Mesenchymal stem cell (in vitro differentiated cells and primary cell): ENCODE results near the gene MGAT5B.

Source experiments
- DNase-seq: peaks from one replicate; pipeline ENCODE4 v3.0.0-alpha.2; 2013
- H2AFZ ChIP-seq: one replicate; pipeline ENCODE4 v1.6.1; 2013; ENCODE audit warnings: low read depth, mild to moderate bottlenecking, control low read depth, inconsistent platforms, low read length, moderate library complexity
- H2AK5ac ChIP-seq: 2 replicates; pipeline ENCODE4 v1.6.1; 2013; ENCODE audit warnings: low read length, moderate library complexity, mild to moderate bottlenecking, inconsistent platforms; ENCODE audit not compliant: severe bottlenecking
- H2BK120ac ChIP-seq: one replicate; pipeline ENCODE4 v1.6.1; 2013; ENCODE audit warnings: low read depth, mild to moderate bottlenecking, inconsistent platforms, low read length, moderate library complexity
- H2BK12ac ChIP-seq, 2 experiments: one replicate each; pipeline ENCODE4 v1.6.1; 2013; ENCODE audit warnings: inconsistent platforms in 2 of 2, low read length in 2 of 2, mild to moderate bottlenecking in 2 of 2, moderate library complexity in 2 of 2, control low read depth in 1 of 2
- H2BK15ac ChIP-seq: one replicate; pipeline ENCODE4 v1.6.1; 2013; ENCODE audit warnings: mild to moderate bottlenecking, low read depth, inconsistent platforms; ENCODE audit not compliant: poor library complexity, severe bottlenecking
- H2BK5ac ChIP-seq: 2 replicates; pipeline ENCODE4 v1.6.1; 2013; ENCODE audit warnings: low read depth, mild to moderate bottlenecking, low read length, control low read depth, inconsistent platforms; ENCODE audit not compliant: poor library complexity, severe bottlenecking
- H3K14ac ChIP-seq, 2 experiments: one replicate each; pipeline ENCODE4 v1.6.1; 2013; ENCODE audit warnings: inconsistent platforms in 2 of 2, low read length in 2 of 2, control low read depth in 1 of 2, mild to moderate bottlenecking in 1 of 2, moderate library complexity in 1 of 2
- H3K18ac ChIP-seq, 2 experiments: one replicate each; pipeline ENCODE4 v1.6.1; 2013; ENCODE audit warnings: inconsistent platforms in 2 of 2, low read length in 2 of 2, control low read depth in 1 of 2, low read depth in 1 of 2, mild to moderate bottlenecking in 1 of 2
- H3K23ac ChIP-seq, 2 experiments: one replicate each; pipeline ENCODE4 v1.6.1; 2013; ENCODE audit warnings: inconsistent platforms in 2 of 2, low read length in 2 of 2, mild to moderate bottlenecking in 2 of 2, moderate library complexity in 2 of 2, control low read depth in 1 of 2
- H3K27ac ChIP-seq: 2 replicates; pipeline ENCODE4 v1.5.1; 2013; ENCODE audit warnings: mild to moderate bottlenecking, moderate library complexity, low read length, control low read depth, inconsistent platforms; ENCODE audit not compliant: poor library complexity, severe bottlenecking
- H3K27me3 ChIP-seq, 2 experiments: 2 replicates each; pipeline versions ENCODE4 v1.6.1 to v1.7.0; 2013; ENCODE audit warnings: low read length in 2 of 2, mild to moderate bottlenecking in 2 of 2, moderate library complexity in 2 of 2, control low read depth in 1 of 2, inconsistent platforms in 1 of 2; ENCODE audit not compliant: control insufficient read depth in 1 of 2, insufficient read depth in 1 of 2
- H3K36me3 ChIP-seq, 2 experiments: 2 replicates each; pipeline versions ENCODE4 v1.6.1 to v1.7.0; 2013; ENCODE audit warnings: low read length in 2 of 2, control low read depth in 1 of 2, inconsistent platforms in 1 of 2, low read depth in 1 of 2, mild to moderate bottlenecking in 1 of 2; ENCODE audit not compliant: insufficient read depth in 2 of 2, control insufficient read depth in 1 of 2
- H3K4ac ChIP-seq, 2 experiments: one replicate each; pipeline ENCODE4 v1.6.1; 2013; ENCODE audit warnings: inconsistent platforms in 2 of 2, low read length in 2 of 2, mild to moderate bottlenecking in 2 of 2, moderate library complexity in 2 of 2, control low read depth in 1 of 2, low read depth in 1 of 2
- H3K4me1 ChIP-seq: 2 replicates; pipeline ENCODE4 v1.6.1; 2013; ENCODE audit warnings: low read depth, low read length, control low read depth; ENCODE audit not compliant: control insufficient read depth, insufficient read depth
- H3K4me2 ChIP-seq: 2 replicates; pipeline ENCODE4 v1.6.1; 2013; ENCODE audit warnings: low read length, mild to moderate bottlenecking, inconsistent platforms; ENCODE audit not compliant: poor library complexity, severe bottlenecking
- H3K4me3 ChIP-seq, 2 experiments: 2 replicates each; pipeline versions ENCODE4 v1.5.1 to v1.7.0; 2013; ENCODE audit warnings: low read length in 2 of 2, mild to moderate bottlenecking in 2 of 2, control low read depth in 1 of 2, low read depth in 1 of 2; ENCODE audit not compliant: insufficient read depth in 1 of 2
- H3K79me1 ChIP-seq: replicated peaks from 2 replicates; pipeline ENCODE4 v1.6.1; 2013; ENCODE audit warnings: mild to moderate bottlenecking, control low read depth, low read length, inconsistent platforms; ENCODE audit not compliant: poor library complexity, severe bottlenecking
- H3K9ac ChIP-seq: 2 replicates; pipeline ENCODE4 v1.7.0; 2013; ENCODE audit warnings: mild to moderate bottlenecking, low read length, moderate library complexity
- H3K9me3 ChIP-seq: 2 replicates; pipeline ENCODE4 v1.7.0; 2013; ENCODE audit warnings: mild to moderate bottlenecking, low read length; ENCODE audit not compliant: control insufficient read depth
- H4K8ac ChIP-seq: one replicate; pipeline ENCODE4 v1.6.1; 2013; ENCODE audit warnings: inconsistent platforms, mild to moderate bottlenecking, low read length, moderate library complexity
- H4K91ac ChIP-seq: one replicate; pipeline ENCODE4 v1.6.1; 2013; ENCODE audit warnings: mild to moderate bottlenecking, low read length, inconsistent platforms
- WGBS: methylation state at CpG from one replicate; pipeline ENCODE4 v1.1.7; 2013; ENCODE audit warnings: mixed read lengths; 5-methylcytosine and 5-hydroxymethylcytosine counted together

Gene MGAT5B

DNA sequence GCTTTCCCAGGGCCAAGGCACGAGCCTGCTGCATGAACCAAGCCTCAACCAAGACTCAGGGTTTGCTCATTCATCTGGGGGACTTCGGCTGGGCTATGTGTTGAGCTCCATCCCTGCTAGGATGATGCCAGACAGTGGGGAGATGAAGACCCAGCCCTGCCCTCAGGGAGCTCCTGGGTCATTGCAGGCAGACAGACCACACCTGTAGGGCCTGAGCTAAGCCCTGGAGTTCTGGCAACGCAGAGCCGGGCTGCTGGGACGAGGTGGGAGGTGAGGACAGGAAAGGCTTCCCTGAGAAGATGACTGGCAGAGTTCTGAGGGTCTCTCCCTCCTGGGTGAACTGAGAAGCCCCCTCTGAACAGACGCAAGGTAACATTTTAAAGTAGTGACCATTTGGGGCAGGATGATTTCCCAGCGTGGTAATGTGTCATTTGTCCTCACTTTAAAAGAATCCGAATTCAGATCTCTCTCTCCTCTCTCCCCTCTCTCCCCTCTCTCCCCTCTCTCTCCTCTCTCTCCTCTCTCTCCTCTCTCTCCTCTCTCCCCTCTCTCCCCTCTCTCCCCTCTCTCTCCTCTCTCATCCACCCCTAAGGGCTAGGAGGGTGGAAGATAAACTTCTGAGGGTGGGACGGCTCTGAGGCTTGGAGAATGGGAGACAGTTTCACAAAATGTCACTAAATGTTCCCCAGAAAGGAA lies 98.4 kb downstream of the MGAT5B start:
- Histone ChIP-seq H3K27ac (no peak overlapping the region), H2BK5ac (no peak overlapping the region), H2BK12ac (no peak overlapping the region), H3K14ac (no peak overlapping the region), H3K36me3 (no peaks in the 10 kb centered on the region), H3K9ac (no peak overlapping the region), H4K8ac (no peak overlapping the region), H3K4me3 (no peak overlapping the region), H4K91ac (no peak overlapping the region), H3K27me3 (peaks cover 65 to 79% of the 10 kb centered on the region in 2 experiments), H2AK5ac (no peak overlapping the region), H2BK120ac (no peak overlapping the region), H3K4me1 (peaks cover 13% of the 10 kb centered on the region), H3K9me3 (no peaks in the 10 kb centered on the region), H3K4me2 (no peak overlapping the region), H2AFZ (no peak overlapping the region), H3K23ac (no peak overlapping the region), H3K4ac (no peak overlapping the region), H3K79me1 (no peaks in the 10 kb centered on the region), H2BK15ac (no peak overlapping the region), H3K18ac (no peak overlapping the region)
- WGBS = 65% methylated on average over 8 of the region's 9 CpGs
- DNase-seq = no peak

DNA sequence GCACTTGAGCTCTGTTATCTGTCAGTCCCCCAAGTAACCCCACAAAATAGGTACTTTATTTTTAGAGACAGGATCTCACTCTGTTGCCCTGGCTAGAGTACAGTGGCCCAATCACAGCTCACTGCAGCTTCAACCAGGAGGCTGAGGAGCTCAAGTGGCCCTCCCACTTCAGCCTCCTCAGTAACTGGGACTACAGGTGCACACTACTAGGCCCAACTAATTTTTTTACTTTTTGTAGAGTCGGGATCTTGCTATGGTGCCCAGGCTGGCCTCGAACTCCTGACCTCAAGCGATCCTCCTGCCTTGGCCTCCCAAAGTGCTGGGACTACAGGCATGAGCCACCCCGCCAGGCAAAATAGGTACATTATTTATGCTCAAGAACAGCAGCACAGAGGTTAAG lies 99.6 kb downstream of the MGAT5B start:
- H4K8ac ChIP-seq = no peak overlapping the region
- H3K4ac ChIP-seq = no peak overlapping the region
- no peak overlapping the region for H3K18ac ChIP-seq
- no peak overlapping the region for H3K23ac ChIP-seq
- peaks cover 76 to 84% of the 10 kb centered on the region in 2 experiments for H3K27me3 ChIP-seq
- H2BK15ac ChIP-seq = no peak overlapping the region
- H2BK12ac ChIP-seq = no peak overlapping the region
- H3K4me2 ChIP-seq = no peak overlapping the region
- WGBS = 97% methylated on average over 4 of the region's 4 CpGs
- no peak for DNase-seq
- no peak overlapping the region for H2AK5ac ChIP-seq
- H2BK5ac ChIP-seq = no peak overlapping the region
- H3K14ac ChIP-seq = no peak overlapping the region
- H3K27ac ChIP-seq = no peak overlapping the region
- H3K9ac ChIP-seq = no peak overlapping the region
- H3K36me3 ChIP-seq = no peaks in the 10 kb centered on the region
- H2BK120ac ChIP-seq = no peak overlapping the region
- no peaks in the 10 kb centered on the region for H3K9me3 ChIP-seq
- H2AFZ ChIP-seq = no peak overlapping the region
- H3K4me3 ChIP-seq = no peak overlapping the region
- peaks cover 13% of the 10 kb centered on the region for H3K4me1 ChIP-seq
- no peaks in the 10 kb centered on the region for H3K79me1 ChIP-seq
- H4K91ac ChIP-seq = no peak overlapping the region

DNA sequence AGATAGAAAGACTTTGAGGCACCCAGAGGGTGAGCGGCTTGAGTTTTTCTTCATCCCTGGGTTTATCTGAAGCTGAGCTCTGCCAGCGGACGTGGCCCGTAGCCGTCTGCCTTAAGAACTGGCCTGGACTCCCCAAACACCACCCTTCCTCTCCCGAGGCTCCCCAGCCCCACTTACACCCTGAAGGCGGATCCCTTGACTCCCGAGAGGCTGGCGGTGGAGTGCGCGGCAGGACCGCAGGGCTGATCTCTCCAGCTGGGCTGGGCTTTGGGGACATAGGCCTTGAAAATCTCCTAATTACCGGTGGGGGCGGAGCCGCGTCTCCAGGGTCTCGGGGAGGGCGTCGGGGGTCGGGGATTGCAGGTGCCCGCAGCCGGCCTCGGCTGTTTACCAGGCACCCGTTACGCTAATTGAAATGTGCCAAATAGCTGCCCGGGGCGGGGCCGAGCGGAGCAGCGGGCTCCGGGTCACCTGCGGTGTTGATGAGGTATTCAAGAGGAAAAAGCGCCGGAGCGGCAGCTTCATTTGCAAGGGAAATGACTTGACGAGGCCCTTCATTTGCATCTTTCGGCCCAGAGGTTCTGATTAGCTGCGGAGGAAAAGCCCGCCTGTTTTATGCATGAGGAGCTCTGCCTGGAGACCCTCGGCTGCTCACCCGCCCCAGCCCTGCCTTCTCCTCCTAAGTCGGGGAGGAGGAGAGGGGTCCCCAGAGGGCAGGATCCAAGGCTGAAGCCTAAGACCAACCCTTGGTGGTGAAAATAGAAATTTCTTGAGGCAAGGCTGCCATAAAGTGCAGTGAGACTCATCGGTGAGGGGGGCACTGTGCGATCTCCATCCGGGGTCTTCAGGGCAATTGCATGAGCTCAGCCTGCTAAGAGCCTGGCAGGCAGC lies 100.7 kb downstream of the MGAT5B start:
- Histone ChIP-seq H3K4me2 (peak overlapping the region; percentile 79), H3K18ac (no peak overlapping the region), H3K4me3 (no peak overlapping the region), H3K4ac (no peak overlapping the region), H3K27ac (no peak overlapping the region), H3K23ac (peak overlapping the region in 1 of 2 experiments; percentile 63), H3K79me1 (no peaks in the 10 kb centered on the region), H2AFZ (no peak overlapping the region), H3K27me3 (peaks cover 78 to 84% of the 10 kb centered on the region in 2 experiments), H3K36me3 (no peaks in the 10 kb centered on the region), H4K8ac (no peak overlapping the region), H2BK12ac (no peak overlapping the region), H2BK120ac (no peak overlapping the region), H2BK5ac (no peak overlapping the region), H3K9ac (no peak overlapping the region), H3K14ac (no peak overlapping the region), H3K4me1 (peaks cover 13% of the 10 kb centered on the region), H2AK5ac (no peak overlapping the region), H3K9me3 (no peaks in the 10 kb centered on the region), H4K91ac (no peak overlapping the region), H2BK15ac (no peak overlapping the region)
- DNase-seq = peak; percentile 10
- WGBS = 3% methylated on average over 42 of the region's 45 CpGs

DNA sequence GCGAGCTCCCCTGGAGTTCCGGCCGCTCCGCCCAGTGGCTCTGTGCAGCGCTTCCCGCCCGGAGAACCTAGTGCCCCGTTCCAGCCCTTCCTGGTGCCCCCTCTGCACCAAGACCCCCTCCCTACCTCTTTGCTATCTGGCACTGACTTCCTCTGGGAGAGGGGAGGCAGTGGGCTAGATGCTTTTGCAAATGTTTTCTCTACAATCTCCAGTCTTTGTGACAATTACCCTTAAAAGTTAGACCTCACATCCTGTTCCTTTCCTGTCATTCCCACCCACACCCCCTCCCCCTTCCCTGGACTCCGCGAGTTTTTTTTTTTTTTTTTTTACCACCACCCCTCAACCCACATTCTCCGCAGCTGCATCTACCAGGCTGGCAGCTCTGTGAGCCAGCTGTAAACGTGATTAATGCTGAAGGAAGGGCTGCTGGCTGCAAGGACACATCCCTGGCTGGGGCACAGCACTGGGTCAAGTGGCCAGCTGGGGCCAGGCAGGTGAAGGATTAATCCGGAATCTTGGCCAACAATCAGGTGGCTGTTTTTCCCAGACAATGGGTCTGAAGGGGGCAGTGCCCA lies 101.5 kb downstream of the MGAT5B start:
- no peak overlapping the region for H4K91ac ChIP-seq
- H3K4me1 ChIP-seq = peaks cover 13% of the 10 kb centered on the region
- no peak overlapping the region for H2AK5ac ChIP-seq
- H3K79me1 ChIP-seq = no peaks in the 10 kb centered on the region
- WGBS = 4% methylated on average over 4 of the region's 13 CpGs
- H3K36me3 ChIP-seq = no peaks in the 10 kb centered on the region
- no peak overlapping the region for H3K4ac ChIP-seq
- H4K8ac ChIP-seq = no peak overlapping the region
- H3K27ac ChIP-seq = no peak overlapping the region
- peak overlapping the region; percentile 79 for H3K4me2 ChIP-seq
- H3K23ac ChIP-seq = no peak overlapping the region
- no peak overlapping the region for H2BK12ac ChIP-seq
- H3K9me3 ChIP-seq = peaks cover under 1% of the 10 kb centered on the region
- H3K18ac ChIP-seq = no peak overlapping the region
- no peak overlapping the region for H2BK5ac ChIP-seq
- H2BK15ac ChIP-seq = no peak overlapping the region
- no peak overlapping the region for H2BK120ac ChIP-seq
- peaks cover 79 to 86% of the 10 kb centered on the region in 2 experiments for H3K27me3 ChIP-seq
- H2AFZ ChIP-seq = no peak overlapping the region
- H3K9ac ChIP-seq = no peak overlapping the region
- peak overlapping the region in 1 of 2 experiments; percentile 15 for H3K14ac ChIP-seq
- peak overlapping the region in 1 of 2 experiments; percentile 20 for H3K4me3 ChIP-seq
- no peak for DNase-seq
